Mucosa of descending colon (tissue), 3 donors: ENCODE results near the gene SCN4A. TPM values are rescaled to one million over a fixed set of nuclear protein-coding genes. Genes with fewer than 3 reads are reported as not detected.

Source experiments
- ATAC-seq: fragments of 200-7000 bp; cut with Tn5 transposase; one replicate; pipeline ENCODE4 v1.9.1; 2020; ENCODE audit warnings: mild to moderate bottlenecking, moderate library complexity
- DNase-seq, 3 donors: peaks; one replicate each; pipeline ENCODE4 v3.0.0-alpha.2; 2020
- H3K36me3 ChIP-seq: fragments of 200-600 bp; one replicate; pipeline ENCODE4 v1.8.0; 2021; ENCODE audit warnings: low read depth, mild to moderate bottlenecking
- H3K4me1 ChIP-seq: fragments of 200-600 bp; one replicate; pipeline ENCODE4 v1.8.0; 2021; ENCODE audit warnings: low read depth, mild to moderate bottlenecking
- H3K4me3 ChIP-seq: fragments of 200-600 bp; one replicate; pipeline ENCODE4 v1.8.0; 2021; ENCODE audit warnings: mild to moderate bottlenecking
- H3K9me3 ChIP-seq: fragments of 200-600 bp; one replicate; pipeline ENCODE4 v1.8.0; 2021; ENCODE audit warnings: mild to moderate bottlenecking
- intact Hi-C, 2 donors: fragments of 100-400 bp; cut with DNase I in 1 of 2; cut with micrococcal nuclease in 1 of 2; formaldehyde crosslinking; loops; one replicate each; pipeline versions ENCODE4 v1.11.0 to v1.11.1; 2022; cut with DNase I, micrococcal nuclease
- total RNA-seq, 3 donors: library from RNA; stranded (reverse); fragmentation: NEBNext Ultra II Directional in 2 of 3; extraction: Animal tissue kit (Norgen Biotek cat#: 25700) in 2 of 3; gene quantifications; one replicate each; pipeline versions ENCODE4 v1.2.1 to v1.2.4, GENCODE V29; 2021 to 2023
- TF ChIP-seq, protein P1 (sequence below): fragments of 200-600 bp; IDR thresholded peaks from one replicate; pipeline ENCODE4 v1.8.0; 2022; ENCODE audit warnings: antibody characterized with exemption, mild to moderate bottlenecking
- donor health status: DM: no; HTN: no; CAD: no; lungs with moderate emphysema.
- donor health status: DM: no; HTN: no; CAD: no.
- donor health status: DM: no; HTN: yes; CAD: no.

SCN4A gene
- total RNA-seq, 3 donors from 2014 or later = 0.10 to 0.75 (median 0.22) TPM

- TF ChIP-seq, protein P1, sequence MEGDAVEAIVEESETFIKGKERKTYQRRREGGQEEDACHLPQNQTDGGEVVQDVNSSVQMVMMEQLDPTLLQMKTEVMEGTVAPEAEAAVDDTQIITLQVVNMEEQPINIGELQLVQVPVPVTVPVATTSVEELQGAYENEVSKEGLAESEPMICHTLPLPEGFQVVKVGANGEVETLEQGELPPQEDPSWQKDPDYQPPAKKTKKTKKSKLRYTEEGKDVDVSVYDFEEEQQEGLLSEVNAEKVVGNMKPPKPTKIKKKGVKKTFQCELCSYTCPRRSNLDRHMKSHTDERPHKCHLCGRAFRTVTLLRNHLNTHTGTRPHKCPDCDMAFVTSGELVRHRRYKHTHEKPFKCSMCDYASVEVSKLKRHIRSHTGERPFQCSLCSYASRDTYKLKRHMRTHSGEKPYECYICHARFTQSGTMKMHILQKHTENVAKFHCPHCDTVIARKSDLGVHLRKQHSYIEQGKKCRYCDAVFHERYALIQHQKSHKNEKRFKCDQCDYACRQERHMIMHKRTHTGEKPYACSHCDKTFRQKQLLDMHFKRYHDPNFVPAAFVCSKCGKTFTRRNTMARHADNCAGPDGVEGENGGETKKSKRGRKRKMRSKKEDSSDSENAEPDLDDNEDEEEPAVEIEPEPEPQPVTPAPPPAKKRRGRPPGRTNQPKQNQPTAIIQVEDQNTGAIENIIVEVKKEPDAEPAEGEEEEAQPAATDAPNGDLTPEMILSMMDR = no peak
These were observed 42.6 kb downstream of the SCN4A start for GRCh38 chr17:63929860-63930766.

GRCh38 chr17:63928966-63929695 lies 43.6 kb downstream of the SCN4A start:
- intact Hi-C loops = no loop called here
- H3K4me1 ChIP-seq = peaks cover 5% of the 10 kb centered on the region
- peak in 1 of 3 donors; percentile 36 for DNase-seq
- H3K4me3 ChIP-seq = no peak overlapping the region
- TF ChIP-seq, protein P1 = no peak
- ATAC-seq = no peak
- H3K9me3 ChIP-seq = no peaks in the 10 kb centered on the region
- no peaks in the 10 kb centered on the region for H3K36me3 ChIP-seq

More at GRCh38 chr17:63929860-63930766, 42.6 kb downstream of the SCN4A start:
- Histone ChIP-seq H3K36me3 (no peaks in the 10 kb centered on the region), H3K4me3 (no peak overlapping the region), H3K4me1 (peaks cover 5% of the 10 kb centered on the region), H3K9me3 (no peaks in the 10 kb centered on the region)
- DNase-seq (peak in 1 of 3 donors; percentile 46), ATAC-seq (no peak)
- intact Hi-C loops = no loop called here

GRCh38 chr17:63928172-63928666 lies 44.5 kb downstream of the SCN4A start:
- no peak for ATAC-seq
- Histone ChIP-seq H3K36me3 (no peaks in the 10 kb centered on the region), H3K9me3 (no peaks in the 10 kb centered on the region), H3K4me3 (no peak overlapping the region), H3K4me1 (peaks cover 5% of the 10 kb centered on the region)
- intact Hi-C loops = no loop called here
- TF ChIP-seq, protein P1 = no peak
- peak in 2 of 3 donors; percentile 10 to 33 for DNase-seq

DNA sequence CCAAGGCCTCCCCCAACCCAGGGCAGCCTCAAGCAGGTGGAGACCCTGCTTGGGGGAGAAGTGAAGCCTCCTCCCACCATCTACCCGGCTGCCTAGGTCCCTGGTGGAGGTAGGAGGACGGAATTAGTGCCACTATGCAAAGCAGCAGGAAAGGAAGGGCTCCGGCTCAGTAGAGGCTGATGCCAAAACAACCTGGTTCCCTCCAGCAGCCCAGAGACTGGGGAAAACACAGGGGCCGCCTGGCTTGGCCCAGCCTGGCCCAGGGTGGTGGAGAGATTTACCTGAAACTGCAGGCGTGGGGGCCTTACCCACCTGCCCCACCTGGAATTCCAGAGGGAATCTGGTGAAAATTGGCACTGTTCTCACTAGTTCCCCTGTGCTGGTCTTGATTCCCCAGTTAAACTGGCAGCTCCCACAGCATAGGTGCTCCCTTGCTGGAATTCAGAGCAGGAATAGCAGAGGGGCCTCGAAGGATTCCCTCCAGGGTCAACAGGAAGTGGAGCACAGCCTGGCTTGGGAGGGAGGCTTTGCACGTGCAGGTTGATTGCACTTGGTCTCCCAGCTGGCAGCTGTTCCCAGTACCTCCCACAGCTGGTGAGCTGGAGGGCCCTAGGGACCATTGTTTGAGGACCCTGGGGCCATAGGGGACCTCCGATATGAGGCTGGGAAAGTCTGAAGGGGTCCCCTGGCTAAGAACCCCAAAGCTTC lies 45.1 kb downstream of the SCN4A start:
- Histone ChIP-seq H3K36me3 (no peaks in the 10 kb centered on the region), H3K9me3 (no peaks in the 10 kb centered on the region), H3K4me1 (peaks cover 5% of the 10 kb centered on the region), H3K4me3 (no peak overlapping the region)
- TF ChIP-seq, protein P1 = no peak
- peak in 2 of 3 donors; percentile 17 to 44 for DNase-seq
- intact Hi-C loops = no loop called here
- ATAC-seq = peak; percentile 20

DNA sequence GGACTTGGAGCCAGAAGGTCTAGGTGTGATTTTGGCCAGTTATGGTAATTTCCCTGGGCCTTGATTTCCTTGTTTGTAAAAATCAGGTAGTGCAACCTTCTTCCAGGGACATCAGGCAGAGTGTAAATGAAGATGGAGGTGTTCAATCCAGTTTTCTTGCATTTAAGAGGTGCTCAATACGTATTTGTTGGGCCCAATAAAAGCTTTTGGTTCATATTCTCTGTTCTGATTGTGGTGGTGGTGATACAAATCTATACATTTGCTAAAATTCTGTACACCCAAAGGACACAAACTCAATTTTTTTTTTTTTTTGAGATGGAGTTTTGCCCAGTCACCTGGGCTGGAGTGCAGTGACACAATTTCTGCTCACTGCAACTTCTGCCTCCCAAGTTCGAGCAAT lies 46.6 kb downstream of the SCN4A start:
- no peaks in the 10 kb centered on the region for H3K9me3 ChIP-seq
- TF ChIP-seq, protein P1 = no peak
- intact Hi-C loops = no loop called here
- peak in 1 of 3 donors; percentile 17 for DNase-seq
- no peak for ATAC-seq
- peaks cover 2% of the 10 kb centered on the region for H3K4me1 ChIP-seq
- no peak overlapping the region for H3K4me3 ChIP-seq
- H3K36me3 ChIP-seq = no peaks in the 10 kb centered on the region
